Transverse colon (tissue), 4 donors: ENCODE data around the gene ZNF462.

Experiments used
- CTCF ChIP-seq, 5 experiments: fragments of 200-600 bp in 3 of 5; fragments of 450-650 bp in 2 of 5; sonication (generic) in 3 of 5; IDR thresholded peaks; 1 replicate in 2 of 5; 2 replicates in 3 of 5; pipeline ENCODE4 v1.5.1; 2016 to 2017; ENCODE audit warnings: antibody characterized with exemption in 5 of 5, inconsistent platforms in 3 of 5, mild to moderate bottlenecking in 2 of 5, moderate library complexity in 1 of 5
- POLR2A ChIP-seq: fragments of 450-650 bp; IDR thresholded peaks from one replicate; pipeline ENCODE4 v1.6.1; 2016; ENCODE audit warnings: antibody characterized with exemption, mild to moderate bottlenecking, moderate library complexity
- POLR2AphosphoS5 ChIP-seq, 3 donors: sonication (generic); formaldehyde crosslinking; IDR thresholded peaks; one replicate each; pipeline ENCODE4 v1.6.1; 2016; ENCODE audit warnings: antibody characterized with exemption in 3 of 3

GRCh38 chr9:106885451-106885850 lies 22.5 kb downstream of the ZNF462 start:
- TF ChIP-seq CTCF (IDR thresholded peaks at IDR 0.05), result no peak
- no peak for TF ChIP-seq POLR2AphosphoS5 (IDR thresholded peaks at IDR 0.05)
- TF ChIP-seq POLR2A, result no peak
